ENCODE measurements around the gene SMC3. TPM values are rescaled to one million over a fixed set of nuclear protein-coding genes. Genes with fewer than 3 reads are reported as not detected.

The SMC3 gene
- total and polyA plus RNA-seq, 4 donors, result 7.2 to 26.4 (median 18.1) TPM

GRCh38 chr10:110625951-110626855 lies 58.7 kb downstream of the SMC3 start:
- TF ChIP-seq RAD21 (IDR thresholded peaks at IDR 0.05), result no peak
- TF ChIP-seq SP1 (IDR thresholded peaks at IDR 0.05), result no peak
- TF ChIP-seq TAF1 (conservative IDR thresholded peaks at IDR 0.05), result no peak
- TF ChIP-seq MAX (IDR thresholded peaks at IDR 0.05), result no peak
- TF ChIP-seq, protein P1, sequence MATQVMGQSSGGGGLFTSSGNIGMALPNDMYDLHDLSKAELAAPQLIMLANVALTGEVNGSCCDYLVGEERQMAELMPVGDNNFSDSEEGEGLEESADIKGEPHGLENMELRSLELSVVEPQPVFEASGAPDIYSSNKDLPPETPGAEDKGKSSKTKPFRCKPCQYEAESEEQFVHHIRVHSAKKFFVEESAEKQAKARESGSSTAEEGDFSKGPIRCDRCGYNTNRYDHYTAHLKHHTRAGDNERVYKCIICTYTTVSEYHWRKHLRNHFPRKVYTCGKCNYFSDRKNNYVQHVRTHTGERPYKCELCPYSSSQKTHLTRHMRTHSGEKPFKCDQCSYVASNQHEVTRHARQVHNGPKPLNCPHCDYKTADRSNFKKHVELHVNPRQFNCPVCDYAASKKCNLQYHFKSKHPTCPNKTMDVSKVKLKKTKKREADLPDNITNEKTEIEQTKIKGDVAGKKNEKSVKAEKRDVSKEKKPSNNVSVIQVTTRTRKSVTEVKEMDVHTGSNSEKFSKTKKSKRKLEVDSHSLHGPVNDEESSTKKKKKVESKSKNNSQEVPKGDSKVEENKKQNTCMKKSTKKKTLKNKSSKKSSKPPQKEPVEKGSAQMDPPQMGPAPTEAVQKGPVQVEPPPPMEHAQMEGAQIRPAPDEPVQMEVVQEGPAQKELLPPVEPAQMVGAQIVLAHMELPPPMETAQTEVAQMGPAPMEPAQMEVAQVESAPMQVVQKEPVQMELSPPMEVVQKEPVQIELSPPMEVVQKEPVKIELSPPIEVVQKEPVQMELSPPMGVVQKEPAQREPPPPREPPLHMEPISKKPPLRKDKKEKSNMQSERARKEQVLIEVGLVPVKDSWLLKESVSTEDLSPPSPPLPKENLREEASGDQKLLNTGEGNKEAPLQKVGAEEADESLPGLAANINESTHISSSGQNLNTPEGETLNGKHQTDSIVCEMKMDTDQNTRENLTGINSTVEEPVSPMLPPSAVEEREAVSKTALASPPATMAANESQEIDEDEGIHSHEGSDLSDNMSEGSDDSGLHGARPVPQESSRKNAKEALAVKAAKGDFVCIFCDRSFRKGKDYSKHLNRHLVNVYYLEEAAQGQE (IDR thresholded peaks at IDR 0.05), result no peak
- TF ChIP-seq, protein P2, sequence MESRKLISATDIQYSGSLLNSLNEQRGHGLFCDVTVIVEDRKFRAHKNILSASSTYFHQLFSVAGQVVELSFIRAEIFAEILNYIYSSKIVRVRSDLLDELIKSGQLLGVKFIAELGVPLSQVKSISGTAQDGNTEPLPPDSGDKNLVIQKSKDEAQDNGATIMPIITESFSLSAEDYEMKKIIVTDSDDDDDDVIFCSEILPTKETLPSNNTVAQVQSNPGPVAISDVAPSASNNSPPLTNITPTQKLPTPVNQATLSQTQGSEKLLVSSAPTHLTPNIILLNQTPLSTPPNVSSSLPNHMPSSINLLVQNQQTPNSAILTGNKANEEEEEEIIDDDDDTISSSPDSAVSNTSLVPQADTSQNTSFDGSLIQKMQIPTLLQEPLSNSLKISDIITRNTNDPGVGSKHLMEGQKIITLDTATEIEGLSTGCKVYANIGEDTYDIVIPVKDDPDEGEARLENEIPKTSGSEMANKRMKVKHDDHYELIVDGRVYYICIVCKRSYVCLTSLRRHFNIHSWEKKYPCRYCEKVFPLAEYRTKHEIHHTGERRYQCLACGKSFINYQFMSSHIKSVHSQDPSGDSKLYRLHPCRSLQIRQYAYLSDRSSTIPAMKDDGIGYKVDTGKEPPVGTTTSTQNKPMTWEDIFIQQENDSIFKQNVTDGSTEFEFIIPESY (IDR thresholded peaks at IDR 0.05), result no peak
- TF ChIP-seq ATF3 (IDR thresholded peaks at IDR 0.05), result no peak
- no peak for TF ChIP-seq JUND (IDR thresholded peaks at IDR 0.05)
- no peak for TF ChIP-seq HNF4A (conservative IDR thresholded peaks at IDR 0.05)
- no peak for TF ChIP-seq HNF4G (IDR thresholded peaks at IDR 0.05)
- TF ChIP-seq YY1 (IDR thresholded peaks at IDR 0.05), result no peak
- no peak for TF ChIP-seq FOXA2 (IDR thresholded peaks at IDR 0.05)
- TF ChIP-seq CTCF (IDR thresholded peaks at IDR 0.05; ENCODE audit: low read depth, low read length, missing input control), result no peak
- no peak for TF ChIP-seq EGR1 (IDR thresholded peaks at IDR 0.05; ENCODE audit: low read depth in 2 of 2)
- TF ChIP-seq RXRA (IDR thresholded peaks at IDR 0.05), result no peak
- no peaks in the 10 kb centered on the region for H3K4me1 ChIP-seq (ENCODE audit: control insufficient read depth in 4 of 4, insufficient read depth in 4 of 4, low read length in 3 of 4)
- no peaks in the 10 kb centered on the region for H3K9me3 ChIP-seq (ENCODE audit: control insufficient read depth in 4 of 4, low read length in 3 of 4)
- no peak overlapping the region for H3K27ac ChIP-seq (ENCODE audit: low read depth in 1 of 2, low read length in 2 of 2)
- H3K9ac ChIP-seq (ENCODE audit: low read depth in 1 of 2, low read length in 2 of 2), result no peak overlapping the region
- 93% methylated on average over 5 of the region's 5 CpGs for WGBS
- no peak overlapping the region for H3K4me3 ChIP-seq (ENCODE audit: low read depth in 1 of 3, low read length in 3 of 3)
- H3K27me3 ChIP-seq (ENCODE audit: control insufficient read depth in 4 of 4, insufficient read depth in 4 of 4, low read length in 3 of 4), result no peaks in the 10 kb centered on the region
- no peak for DNase-seq (ENCODE audit: low spot score)
- no peaks in the 10 kb centered on the region for H3K36me3 ChIP-seq (ENCODE audit: control insufficient read depth in 4 of 4, insufficient read depth in 3 of 4, low read depth in 1 of 4, low read length in 3 of 4)
